Kidney epithelial cell (primary cell): ENCODE results near the gene MATN1. TPM values are rescaled to one million over a fixed set of nuclear protein-coding genes. Genes with fewer than 3 reads are reported as not detected.

ENCODE experiments used
- DNase-seq: peaks from one replicate; pipeline ENCODE4 v3.0.0-alpha.2; 2010; ENCODE audit warnings: low read depth
- H3K27me3 ChIP-seq: 2 replicates; pipeline ENCODE4 v1.6.0; 2011; ENCODE audit warnings: low read length; ENCODE audit not compliant: control insufficient read depth, insufficient read depth
- H3K36me3 ChIP-seq: 2 replicates; pipeline ENCODE4 v1.5.1; 2011; ENCODE audit warnings: low read length; ENCODE audit not compliant: control insufficient read depth, insufficient read depth
- H3K4me3 ChIP-seq: 2 replicates; pipeline ENCODE4 v1.5.1; 2011; ENCODE audit warnings: low read depth, mild to moderate bottlenecking, control low read depth, low read length
- total RNA-seq: library from RNA; depleted of rRNA; stranded (reverse); fragments of >200 nt; gene quantifications from 2 replicates; pipeline ENCODE4 v1.2.3, GENCODE V29; 2015
- TF ChIP-seq, protein P1 (sequence below): IDR thresholded peaks from 2 replicates; pipeline ENCODE4 v1.5.1; 2011; ENCODE audit warnings: mild to moderate bottlenecking, moderate library complexity, low read length, control low read depth, inconsistent platforms; ENCODE audit not compliant: insufficient read depth, poor library complexity, severe bottlenecking

MATN1 gene
- total RNA-seq, 1 donor from 2014 or later: 0.04 TPM

DNA sequence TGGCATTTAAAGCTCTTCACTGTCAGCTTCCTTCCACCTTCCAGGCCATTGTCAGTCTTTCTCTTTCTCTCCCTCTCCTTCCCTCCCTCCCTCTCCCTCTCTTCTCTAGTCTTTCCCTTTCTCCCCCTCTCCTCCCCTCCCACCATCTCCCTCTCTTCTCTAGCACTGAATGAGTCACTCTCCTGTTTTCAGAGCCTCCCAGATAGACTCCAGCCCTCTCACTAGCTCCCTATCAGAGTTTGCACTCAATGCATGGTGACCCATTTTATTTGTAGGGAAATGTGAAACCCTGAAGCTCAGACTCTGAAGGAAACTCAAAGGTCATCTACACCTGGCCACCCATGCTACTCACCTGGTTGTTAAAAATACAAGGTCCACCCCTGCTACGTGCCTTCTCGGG, 4.4 kb upstream of the MATN1 start:
- TF ChIP-seq, protein P1, sequence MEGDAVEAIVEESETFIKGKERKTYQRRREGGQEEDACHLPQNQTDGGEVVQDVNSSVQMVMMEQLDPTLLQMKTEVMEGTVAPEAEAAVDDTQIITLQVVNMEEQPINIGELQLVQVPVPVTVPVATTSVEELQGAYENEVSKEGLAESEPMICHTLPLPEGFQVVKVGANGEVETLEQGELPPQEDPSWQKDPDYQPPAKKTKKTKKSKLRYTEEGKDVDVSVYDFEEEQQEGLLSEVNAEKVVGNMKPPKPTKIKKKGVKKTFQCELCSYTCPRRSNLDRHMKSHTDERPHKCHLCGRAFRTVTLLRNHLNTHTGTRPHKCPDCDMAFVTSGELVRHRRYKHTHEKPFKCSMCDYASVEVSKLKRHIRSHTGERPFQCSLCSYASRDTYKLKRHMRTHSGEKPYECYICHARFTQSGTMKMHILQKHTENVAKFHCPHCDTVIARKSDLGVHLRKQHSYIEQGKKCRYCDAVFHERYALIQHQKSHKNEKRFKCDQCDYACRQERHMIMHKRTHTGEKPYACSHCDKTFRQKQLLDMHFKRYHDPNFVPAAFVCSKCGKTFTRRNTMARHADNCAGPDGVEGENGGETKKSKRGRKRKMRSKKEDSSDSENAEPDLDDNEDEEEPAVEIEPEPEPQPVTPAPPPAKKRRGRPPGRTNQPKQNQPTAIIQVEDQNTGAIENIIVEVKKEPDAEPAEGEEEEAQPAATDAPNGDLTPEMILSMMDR: no peak
- Histone ChIP-seq H3K36me3 (no peaks in the 10 kb centered on the region), H3K4me3 (no peak overlapping the region), H3K27me3 (no peaks in the 10 kb centered on the region)
- no peak for DNase-seq

DNA sequence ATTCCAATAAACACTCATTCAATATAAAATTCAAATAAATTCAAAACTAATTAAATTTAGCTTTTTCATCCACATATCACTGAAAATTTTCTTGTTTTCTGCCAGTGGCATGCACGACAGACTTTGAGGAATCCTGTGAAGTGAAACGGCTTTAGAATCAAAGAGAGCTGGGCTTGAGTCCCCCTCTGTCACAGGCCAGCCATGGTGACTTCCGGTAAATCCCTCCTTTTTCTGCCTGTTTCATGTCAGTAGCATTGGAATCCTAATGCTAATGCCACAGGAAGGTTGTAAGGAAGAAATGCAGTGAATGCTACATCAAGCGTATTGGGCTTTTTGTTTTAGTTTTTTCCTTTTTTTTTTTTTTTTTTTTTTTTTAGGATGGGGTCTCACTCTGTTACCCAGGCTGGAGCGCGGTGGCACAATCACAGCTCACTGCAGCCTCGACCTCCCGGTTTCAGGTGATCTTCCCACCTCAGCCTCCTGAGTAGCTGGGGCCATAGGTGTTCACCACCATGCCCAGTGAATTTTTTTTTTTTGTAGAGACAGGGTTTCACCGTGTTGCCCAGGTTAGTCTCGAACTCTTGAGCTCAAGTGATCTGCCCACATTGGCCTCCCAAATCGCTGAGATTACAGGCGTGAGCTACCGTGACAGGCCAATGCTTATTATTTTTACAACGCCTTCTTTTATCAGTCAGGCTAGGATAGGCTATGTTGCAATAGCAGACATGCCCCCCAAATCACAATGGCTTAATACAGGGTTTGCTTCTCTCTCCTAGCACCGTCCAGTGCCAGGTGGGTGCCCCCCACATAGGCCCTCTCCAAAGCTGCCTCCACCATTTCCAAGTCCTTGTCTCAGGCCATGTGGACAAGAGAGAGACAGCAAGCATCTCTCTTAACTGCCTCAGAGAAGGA, 3.6 kb upstream of the MATN1 start:
- DNase-seq: no peak
- no peaks in the 10 kb centered on the region for H3K27me3 ChIP-seq
- TF ChIP-seq, protein P1: no peak
- H3K36me3 ChIP-seq: no peaks in the 10 kb centered on the region
- no peak overlapping the region for H3K4me3 ChIP-seq

DNA sequence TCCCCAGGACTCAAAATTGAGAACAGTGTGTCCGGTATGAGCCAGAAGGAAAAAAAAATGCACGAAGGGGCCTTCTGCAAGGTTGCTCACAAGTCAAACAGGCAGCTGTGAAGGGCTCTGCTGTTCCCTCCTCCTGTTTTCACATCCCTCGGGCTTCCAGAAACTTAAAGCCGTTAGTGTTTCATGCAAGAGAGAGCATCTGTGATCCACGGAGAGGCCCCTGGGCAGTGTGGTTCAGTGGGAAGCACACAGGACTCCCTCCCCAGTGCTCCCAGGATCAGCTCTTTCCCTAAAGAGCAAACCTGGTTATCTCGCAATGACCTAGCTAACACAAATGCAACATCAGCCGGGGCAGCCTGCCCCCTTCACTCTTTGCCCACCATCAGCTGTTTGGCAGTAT, 2.9 kb upstream of the MATN1 start:
- DNase-seq: no peak
- Histone ChIP-seq H3K27me3 (no peaks in the 10 kb centered on the region), H3K36me3 (no peaks in the 10 kb centered on the region), H3K4me3 (no peak overlapping the region)
- TF ChIP-seq, protein P1: no peak

DNA sequence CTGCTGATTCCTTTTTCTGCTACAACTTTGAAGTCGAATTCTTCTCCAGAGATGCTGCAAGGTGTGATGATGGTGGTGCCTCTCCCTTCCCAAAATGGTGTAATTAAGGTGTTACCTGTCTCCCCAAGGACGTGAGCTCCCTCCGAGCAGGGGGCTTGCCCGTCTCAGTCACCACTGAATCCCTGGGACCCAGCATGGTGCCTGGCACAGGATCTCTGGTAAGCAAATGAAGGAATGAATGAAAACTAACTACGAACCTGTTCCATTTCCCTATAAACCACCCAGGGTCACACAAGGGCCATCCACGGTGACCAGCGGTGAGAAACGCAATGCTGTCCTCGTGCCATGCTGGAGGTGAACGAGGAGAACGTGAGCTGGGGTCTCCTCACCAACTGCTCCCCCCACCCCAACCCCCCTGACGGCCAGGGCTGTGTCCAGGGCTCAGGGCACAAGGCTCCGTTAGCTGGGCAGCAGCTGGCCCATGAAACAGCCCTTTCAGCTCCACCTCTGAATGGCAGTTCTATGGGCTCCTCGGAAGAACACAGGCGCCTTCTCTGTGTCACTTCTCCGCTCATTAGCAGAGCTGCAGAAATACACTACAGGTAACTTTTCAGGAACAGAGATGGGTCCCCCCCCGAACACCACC, 2.2 kb upstream of the MATN1 start:
- H3K4me3 ChIP-seq: no peak overlapping the region
- DNase-seq: no peak
- TF ChIP-seq, protein P1: no peak
- no peaks in the 10 kb centered on the region for H3K27me3 ChIP-seq
- H3K36me3 ChIP-seq: no peaks in the 10 kb centered on the region

DNA sequence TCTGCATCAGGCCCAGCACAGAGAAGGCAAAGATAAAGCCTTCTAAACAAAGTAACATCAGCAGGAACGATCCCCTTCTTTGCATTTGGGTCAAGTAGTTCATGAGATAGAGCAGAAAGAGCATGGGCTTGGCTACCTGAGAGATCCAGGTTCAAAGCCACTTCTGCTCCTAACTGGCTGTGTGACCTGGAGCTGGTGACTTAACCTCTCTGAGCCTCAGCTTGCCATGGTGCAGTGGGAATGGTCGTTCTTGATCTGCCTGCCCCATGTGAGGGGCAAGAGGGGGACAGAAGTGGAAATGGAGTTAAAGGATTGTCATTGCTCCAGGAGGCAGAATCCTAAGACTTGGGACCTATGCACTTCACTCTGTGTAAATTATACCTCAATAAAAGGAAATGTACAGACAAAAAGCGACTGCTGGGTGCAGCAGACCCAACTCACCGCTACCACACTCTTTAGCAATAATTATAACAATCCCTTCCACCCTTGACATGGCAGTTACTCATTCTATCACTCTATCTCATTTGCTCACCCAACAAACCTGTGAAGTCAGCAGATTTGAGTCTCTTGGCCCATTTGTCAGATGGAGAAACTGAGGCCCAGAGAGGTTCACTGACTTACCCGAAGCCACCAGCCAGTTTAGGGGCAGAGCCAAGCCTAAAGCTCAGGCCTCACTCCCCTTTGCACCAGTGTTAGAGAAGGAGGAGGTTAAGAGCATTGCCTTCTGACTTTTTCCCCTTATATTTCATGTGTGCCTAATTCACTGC, 1.5 kb upstream of the MATN1 start:
- no peak overlapping the region for H3K4me3 ChIP-seq
- TF ChIP-seq, protein P1: no peak
- no peaks in the 10 kb centered on the region for H3K27me3 ChIP-seq
- no peak for DNase-seq
- H3K36me3 ChIP-seq: no peaks in the 10 kb centered on the region
